Karpas-422 (cell line): ENCODE measurements around the gene TIMM44. TPM values are rescaled to one million over a fixed set of nuclear protein-coding genes. Genes with fewer than 3 reads are reported as not detected.

Source experiments
- DNase-seq: peaks from one replicate; pipeline ENCODE4 v3.0.0-alpha.2; 2015
- H2AFZ ChIP-seq: fragments of 200-600 bp; sonication (generic); 2 replicates; pipeline ENCODE4 v1.6.1; 2014; ENCODE audit warnings: antibody characterized with exemption, low read length, mixed read lengths
- H3K27ac ChIP-seq: fragments of 200-600 bp; sonication (generic); 2 replicates; pipeline ENCODE4 v1.5.1; 2014; ENCODE audit warnings: mild to moderate bottlenecking, low read length, moderate library complexity
- H3K27me3 ChIP-seq: fragments of 200-600 bp; sonication (generic); 2 replicates; pipeline ENCODE4 v1.6.1; 2014; ENCODE audit warnings: low read length, mixed read lengths
- H3K36me3 ChIP-seq: fragments of 200-600 bp; sonication (generic); 2 replicates; pipeline ENCODE4 v1.6.1; 2014; ENCODE audit warnings: low read length, mixed read lengths; ENCODE audit not compliant: insufficient read depth
- H3K4me1 ChIP-seq: fragments of 200-600 bp; sonication (generic); 2 replicates; pipeline ENCODE4 v1.6.1; 2014; ENCODE audit warnings: mild to moderate bottlenecking, low read length, mixed read lengths
- H3K4me2 ChIP-seq: fragments of 200-600 bp; sonication (generic); 2 replicates; pipeline ENCODE4 v1.6.1; 2014; ENCODE audit warnings: low read length, low read depth, mild to moderate bottlenecking; ENCODE audit not compliant: poor library complexity, severe bottlenecking
- H3K4me3 ChIP-seq: fragments of 200-600 bp; sonication (generic); 2 replicates; pipeline ENCODE4 v1.5.1; 2014; ENCODE audit warnings: mild to moderate bottlenecking, antibody characterized with exemption, low read length, mixed read lengths
- H3K79me2 ChIP-seq: fragments of 200-600 bp; sonication (generic); 2 replicates; pipeline ENCODE4 v1.6.1; 2014; ENCODE audit warnings: mild to moderate bottlenecking, low read length, mixed read lengths
- H3K9ac ChIP-seq: fragments of 200-600 bp; sonication (generic); 2 replicates; pipeline ENCODE4 v1.6.0; 2014; ENCODE audit warnings: low read length
- H3K9me2 ChIP-seq: fragments of 200-600 bp; sonication (generic), shearing (Covaris generic); replicated peaks from 2 replicates; pipeline ENCODE4 v1.6.0; 2014; ENCODE audit warnings: mild to moderate bottlenecking, low read length, moderate library complexity; ENCODE audit not compliant: insufficient read depth
- H3K9me3 ChIP-seq: fragments of 300-700, 200-600 bp; sonication (generic); 2 replicates; pipeline ENCODE4 v1.6.1; 2014; ENCODE audit warnings: low read length, mixed read lengths
- H4K20me1 ChIP-seq: fragments of 200-600 bp; sonication (generic); 2 replicates; pipeline ENCODE4 v1.6.1; 2014; ENCODE audit warnings: mild to moderate bottlenecking, antibody characterized with exemption, low read length, low read depth; ENCODE audit not compliant: insufficient read depth
- total RNA-seq: library from RNA; depleted of rRNA; stranded (reverse); fragments of >200 nt; shearing (Covaris generic); gene quantifications from 2 replicates; pipeline ENCODE4 v1.2.3, GENCODE V29; 2014; ENCODE audit warnings: low replicate concordance

TIMM44 gene
- total RNA-seq, 1 experiment from 2014 or later = 43.7 TPM

DNA sequence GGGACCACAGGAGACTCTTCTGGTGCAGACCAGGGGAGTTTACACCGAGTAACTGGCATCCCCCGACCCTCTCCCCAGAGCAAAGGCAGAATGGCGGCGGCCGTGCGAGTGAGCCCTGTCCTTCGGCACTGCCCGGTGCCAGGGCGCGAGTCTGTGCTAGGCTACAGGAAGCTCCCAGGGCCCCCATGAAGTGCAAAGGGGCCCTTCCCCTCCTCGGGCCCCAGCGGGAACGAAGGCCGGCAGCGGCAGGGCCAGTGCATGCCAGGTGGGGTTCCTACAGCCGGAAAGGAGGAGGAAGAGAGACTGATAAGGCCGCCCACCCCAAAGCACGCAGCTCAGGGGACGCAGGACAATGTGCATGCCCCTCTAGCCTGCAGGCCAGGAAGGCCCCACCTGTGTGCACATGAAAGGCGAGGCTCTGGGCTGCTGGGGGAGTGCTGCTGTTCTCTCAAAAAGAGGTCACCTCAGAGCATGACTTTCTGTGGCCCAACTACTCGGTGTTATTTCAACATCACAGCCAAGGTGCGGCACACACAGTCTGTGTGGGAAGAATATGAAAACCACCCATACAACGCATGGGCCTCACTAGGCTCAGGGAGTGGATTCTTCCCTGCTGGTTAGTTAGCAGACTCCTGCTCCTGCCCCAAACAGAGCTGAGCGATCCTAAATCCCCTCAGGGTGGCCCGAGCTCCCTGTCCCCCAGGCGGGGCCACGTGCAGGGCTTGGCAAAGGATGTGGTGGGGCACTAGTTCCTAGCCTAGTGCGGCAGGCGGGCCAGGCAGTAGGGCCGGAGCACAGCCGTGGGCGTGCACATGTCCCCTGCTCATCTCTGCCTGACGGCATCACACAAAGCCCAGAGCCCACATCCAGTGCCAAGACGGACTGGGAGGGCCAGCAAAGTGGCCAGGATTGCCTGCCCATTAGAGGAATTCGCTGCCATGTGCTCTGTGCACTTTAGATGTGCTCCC lies 28.4 kb upstream of the TIMM44 start:
- no peaks in the 10 kb centered on the region for H3K9me2 ChIP-seq
- H3K9ac ChIP-seq = no peak overlapping the region
- H3K79me2 ChIP-seq = no peaks in the 10 kb centered on the region
- H2AFZ ChIP-seq = no peak overlapping the region
- H3K9me3 ChIP-seq = no peaks in the 10 kb centered on the region
- no peaks in the 10 kb centered on the region for H4K20me1 ChIP-seq
- no peak overlapping the region for H3K4me3 ChIP-seq
- no peak overlapping the region for H3K27ac ChIP-seq
- H3K36me3 ChIP-seq = peaks cover 16% of the 10 kb centered on the region
- no peaks in the 10 kb centered on the region for H3K4me1 ChIP-seq
- H3K4me2 ChIP-seq = no peak overlapping the region
- no peaks in the 10 kb centered on the region for H3K27me3 ChIP-seq
- DNase-seq = no peak

DNA sequence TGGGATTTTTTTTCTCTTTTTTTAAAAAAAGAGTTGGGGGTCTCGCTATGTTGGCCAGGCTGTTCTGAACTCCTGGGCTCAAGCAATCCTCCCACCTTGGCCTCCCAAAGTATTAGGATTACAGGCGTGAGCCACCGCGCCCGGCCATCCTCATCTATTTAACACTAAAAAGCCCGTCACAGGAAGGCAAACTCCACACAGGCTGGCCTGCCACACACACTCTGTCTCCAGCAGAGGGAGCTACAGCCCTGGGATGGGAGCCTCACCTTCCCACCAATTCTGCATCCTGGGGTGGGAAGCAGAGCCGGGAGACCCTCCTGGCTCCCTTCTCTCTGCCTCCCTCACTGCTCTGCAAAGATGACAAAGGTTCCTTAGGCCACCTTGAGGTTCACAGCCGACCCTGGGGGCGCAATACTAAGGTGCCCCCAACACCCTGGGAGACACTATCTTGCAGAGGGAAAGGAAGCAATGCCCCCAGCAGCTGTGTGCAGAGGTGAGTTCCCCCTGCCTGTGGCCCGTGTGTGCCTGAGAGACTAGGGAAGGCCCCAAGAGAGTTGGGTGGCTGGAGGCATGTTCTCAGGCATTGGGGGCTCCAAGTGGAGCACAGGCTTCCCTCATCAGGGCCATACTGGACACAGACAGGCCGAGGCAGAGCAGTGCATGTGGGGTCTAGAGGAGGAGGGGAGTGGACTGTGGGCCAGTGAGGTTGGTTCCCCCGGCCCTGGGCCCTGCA lies 27.4 kb upstream of the TIMM44 start:
- Histone ChIP-seq H3K9ac (no peak overlapping the region), H3K9me3 (no peaks in the 10 kb centered on the region), H3K27ac (no peak overlapping the region), H3K36me3 (peaks cover 20% of the 10 kb centered on the region; the same call in 1 of the 2 replicates), H3K4me2 (no peak overlapping the region), H4K20me1 (no peaks in the 10 kb centered on the region), H3K4me1 (no peaks in the 10 kb centered on the region), H2AFZ (no peak overlapping the region), H3K4me3 (no peak overlapping the region), H3K79me2 (no peaks in the 10 kb centered on the region), H3K9me2 (no peaks in the 10 kb centered on the region), H3K27me3 (no peaks in the 10 kb centered on the region)
- peak; percentile 65 for DNase-seq

DNA sequence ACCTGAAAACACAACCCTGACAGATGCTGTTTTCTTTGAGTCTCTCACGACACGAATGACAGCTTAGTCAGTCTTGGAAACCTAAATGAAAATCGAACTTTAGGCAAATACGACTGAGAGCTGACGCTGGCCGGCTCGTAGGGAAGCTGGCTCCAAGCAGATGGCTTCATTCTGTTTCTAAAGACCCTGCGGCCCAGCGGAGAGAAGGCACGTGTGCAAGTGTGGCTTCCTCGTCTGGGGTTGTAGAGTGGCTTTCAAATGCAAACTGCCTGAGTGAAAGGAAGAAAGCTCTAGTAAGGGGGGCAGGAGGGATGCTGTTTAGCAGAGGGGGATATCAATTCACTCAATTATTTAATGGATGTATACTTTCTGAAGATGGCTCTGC lies 26.1 kb upstream of the TIMM44 start:
- H3K4me3 ChIP-seq = no peak overlapping the region
- H3K27ac ChIP-seq = no peak overlapping the region
- H3K27me3 ChIP-seq = no peaks in the 10 kb centered on the region
- H3K9me2 ChIP-seq = no peaks in the 10 kb centered on the region
- H3K79me2 ChIP-seq = no peaks in the 10 kb centered on the region
- H3K36me3 ChIP-seq = peaks cover 20% of the 10 kb centered on the region; the same call in 1 of the 2 replicates
- no peaks in the 10 kb centered on the region for H4K20me1 ChIP-seq
- no peak overlapping the region for H3K4me2 ChIP-seq
- H2AFZ ChIP-seq = no peak overlapping the region
- H3K9me3 ChIP-seq = no peaks in the 10 kb centered on the region
- H3K4me1 ChIP-seq = no peaks in the 10 kb centered on the region
- no peak overlapping the region for H3K9ac ChIP-seq
- no peak for DNase-seq

- Histone ChIP-seq H3K9me3 (no peaks in the 10 kb centered on the region), H3K4me1 (no peaks in the 10 kb centered on the region), H3K4me2 (no peak overlapping the region), H3K27ac (no peak overlapping the region), H3K9me2 (no peaks in the 10 kb centered on the region), H3K27me3 (no peaks in the 10 kb centered on the region), H4K20me1 (no peaks in the 10 kb centered on the region), H3K36me3 (peaks cover 14% of the 10 kb centered on the region; the same call in 1 of the 2 replicates), H3K9ac (no peak overlapping the region), H2AFZ (no peak overlapping the region), H3K79me2 (no peaks in the 10 kb centered on the region), H3K4me3 (no peak overlapping the region)
- no peak for DNase-seq
Measured at GRCh38 chr19:7968796-7969554, 25.5 kb upstream of the TIMM44 start.

- Histone ChIP-seq H3K4me2 (no peak overlapping the region), H3K4me3 (no peak overlapping the region), H3K36me3 (peaks cover 14% of the 10 kb centered on the region; the same call in 1 of the 2 replicates), H3K27ac (no peak overlapping the region), H4K20me1 (0 out of 2 replicates have a peak, but pooled peaks cover 4% of the 10 kb centered on the region), H3K79me2 (no peaks in the 10 kb centered on the region), H3K9ac (no peak overlapping the region), H3K9me3 (no peaks in the 10 kb centered on the region), H2AFZ (no peak overlapping the region), H3K27me3 (no peaks in the 10 kb centered on the region), H3K9me2 (no peaks in the 10 kb centered on the region), H3K4me1 (no peaks in the 10 kb centered on the region)
- no peak for DNase-seq
Measured at GRCh38 chr19:7968008-7968795, 24.7 kb upstream of the TIMM44 start.

DNA sequence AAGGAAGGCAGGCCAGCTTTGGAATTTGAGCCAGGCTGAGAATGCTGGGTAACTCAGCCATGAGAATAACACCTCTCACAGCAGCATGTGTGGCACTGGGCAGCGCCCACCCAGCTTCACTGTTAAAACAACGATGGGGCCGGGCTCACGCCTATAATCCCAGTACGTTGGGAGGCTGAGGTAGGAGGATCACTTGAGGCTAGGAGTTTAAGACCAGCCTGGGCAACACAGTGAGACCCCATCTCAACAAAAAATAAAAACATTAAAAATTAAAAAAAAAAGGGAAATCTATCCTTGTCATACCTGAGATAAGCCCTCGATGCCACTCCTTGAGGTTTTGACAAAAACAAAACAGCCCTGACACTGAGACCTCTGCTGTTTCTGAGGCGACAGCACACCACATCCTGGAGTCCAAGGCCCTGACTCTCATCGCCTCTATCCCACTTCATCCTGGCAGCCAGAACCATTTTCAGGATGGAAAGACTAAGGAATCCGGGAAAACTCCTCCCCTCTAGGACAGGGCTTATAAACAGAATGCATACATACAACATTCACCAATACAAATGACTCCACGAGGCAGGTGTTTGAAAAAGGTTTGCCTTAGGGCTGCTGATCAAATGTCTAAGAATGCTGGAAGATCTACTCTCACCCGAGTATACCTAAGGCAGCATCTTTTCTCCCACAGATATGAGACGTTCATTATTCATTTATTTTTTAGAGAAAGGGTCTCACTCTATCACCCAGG lies 22.6 kb upstream of the TIMM44 start:
- H3K27me3 ChIP-seq = no peaks in the 10 kb centered on the region
- DNase-seq = no peak
- H3K9me2 ChIP-seq = no peaks in the 10 kb centered on the region
- H2AFZ ChIP-seq = no peak overlapping the region
- H3K4me2 ChIP-seq = no peak overlapping the region
- no peak overlapping the region for H3K9ac ChIP-seq
- no peak overlapping the region for H3K4me3 ChIP-seq
- H3K79me2 ChIP-seq = no peaks in the 10 kb centered on the region
- H3K27ac ChIP-seq = no peak overlapping the region
- H3K4me1 ChIP-seq = no peaks in the 10 kb centered on the region
- H4K20me1 ChIP-seq = 0 out of 2 replicates have a peak, but pooled peaks cover 8% of the 10 kb centered on the region
- H3K36me3 ChIP-seq = peaks cover 27% of the 10 kb centered on the region; the same call in 1 of the 2 replicates
- H3K9me3 ChIP-seq = no peaks in the 10 kb centered on the region

- no peaks in the 10 kb centered on the region for H3K27me3 ChIP-seq
- H3K4me2 ChIP-seq = no peak overlapping the region
- no peak overlapping the region for H3K27ac ChIP-seq
- H3K79me2 ChIP-seq = no peaks in the 10 kb centered on the region
- no peaks in the 10 kb centered on the region for H3K9me3 ChIP-seq
- DNase-seq = no peak
- H2AFZ ChIP-seq = no peak overlapping the region
- no peak overlapping the region for H3K9ac ChIP-seq
- peaks cover 32% of the 10 kb centered on the region; the same call in 1 of the 2 replicates for H3K36me3 ChIP-seq
- no peaks in the 10 kb centered on the region for H3K9me2 ChIP-seq
- H3K4me1 ChIP-seq = no peaks in the 10 kb centered on the region
- no peak overlapping the region for H3K4me3 ChIP-seq
- 0 out of 2 replicates have a peak, but pooled peaks cover 8% of the 10 kb centered on the region for H4K20me1 ChIP-seq
Measured at GRCh38 chr19:7965259-7965841, 21.9 kb upstream of the TIMM44 start.
